Pancreas (tissue), 10 donors: ENCODE results near the gene CTU2. TPM values are rescaled to one million over a fixed set of nuclear protein-coding genes. Genes with fewer than 3 reads are reported as not detected.

Experiments
- ATAC-seq, 4 donors: fragments of 200-7000 bp; cut with Tn5 transposase; one replicate each; pipeline versions ENCODE4 v1.8.0 to v1.9.1; 2020; ENCODE audit warnings: mild to moderate bottlenecking in 4 of 4, moderate library complexity in 4 of 4
- DNase-seq, 6 donors: peaks; one replicate each; pipeline ENCODE4 v3.0.0-alpha.2; 2020
- FAIRE-seq: peaks from 2 replicates; lab custom pipeline; 2012; peaks lifted over from hg19 to GRCh38; lab: Jason Lieb, UNC
- H3K27ac ChIP-seq, 4 donors: fragments of 200-600 bp; sonication (generic); 1 replicate in 3 of 4; 2 replicates in 1 of 4; pipeline versions ENCODE4 v1.5.0 to v1.8.0; 2020
- H3K27me3 ChIP-seq, 4 donors: fragments of 200-600 bp; one replicate each; pipeline ENCODE4 v1.8.0; 2021
- H3K36me3 ChIP-seq, 3 donors: fragments of 200-600 bp; sonication (generic) in 1 of 3; one replicate each; pipeline versions ENCODE4 v1.5.0 to v1.8.0; 2020 to 2021
- H3K4me1 ChIP-seq, 3 donors: fragments of 200-600 bp; one replicate each; pipeline ENCODE4 v1.8.0; 2021
- H3K4me3 ChIP-seq, 4 donors: fragments of 200-600 bp; sonication (generic) in 2 of 4; one replicate each; pipeline versions ENCODE4 v1.5.0 to v1.8.0; 2020 to 2021
- H3K9me3 ChIP-seq, 4 donors: fragments of 200-600 bp; one replicate each; pipeline ENCODE4 v1.8.0; 2021
- CTCF ChIP-seq, 4 donors: fragments of 200-600 bp; sonication (generic) in 3 of 4; IDR thresholded peaks; one replicate each; pipeline versions ENCODE4 v1.5.0 to v1.8.0; 2021; ENCODE audit warnings: antibody characterized with exemption in 4 of 4
- whole genome bisulfite sequencing, 2 donors: extraction: QIAGEN DNeasy Blood & Tissue Kit; methylation state at CpG; one replicate each; pipeline ENCODE4 v1.1.7; 2013; 5-methylcytosine and 5-hydroxymethylcytosine counted together
- intact Hi-C, 3 donors: fragments of 100-400 bp; cut with DNase I; formaldehyde crosslinking; loops; one replicate each; pipeline versions ENCODE4 v1.11.1 to v1.14.2; 2022
- microRNA-seq, 2 donors: library from miRNA; unstranded; fragments of <30 nt; microRNA quantifications; one replicate each; pipeline versions ENCODE4 to v1.1.0, GENCODE V29; 2019 to 2020
- polyA plus RNA-seq, 2 donors: library from polyadenylated mRNA; stranded (reverse); fragments of 200-250 nt; gene quantifications; one replicate each; pipeline ENCODE4 v1.2.3, GENCODE V29; 2013
- total RNA-seq, 6 donors: library from RNA; stranded (reverse); fragmentation: NEBNext Ultra II Directional in 4 of 6; extraction: Animal tissue kit (Norgen Biotek cat#: 25700) in 4 of 6; gene quantifications; one replicate each; pipeline versions ENCODE4 v1.2.1 to v1.2.4, GENCODE V29; 2021 to 2023
- donor health status: healthy with polysubstance abuse.
- donor health status: DM: no; HTN: no; CAD: no; lungs with moderate emphysema.
- donor health status: DM: no; HTN: no; CAD: no.
- donor health status: control.
- donor health status: control.
- donor health status: Bipolar disorder and iron deficiency.
- donor health status: DM: yes; HTN: yes; CAD: no.
- donor health status: DM: no; HTN: no; CAD: no.
- donor health status: DM: no; HTN: no; CAD: no.
- donor health status: DM: yes; HTN: yes; CAD: no.

The CTU2 gene
- total and polyA plus RNA-seq, 8 donors, result 8.1 to 21.9 (median 10.6) TPM

GRCh38 chr16:88763502-88764053, 57.3 kb downstream of the CTU2 start:
- intact Hi-C loops, result no loop called here
- H3K36me3 ChIP-seq, result no peaks in the 10 kb centered on the region
- no peak for TF ChIP-seq CTCF (IDR thresholded peaks at IDR 0.05)
- H3K27ac ChIP-seq, result peak overlapping the region; percentile 0 to 58 (median 42)
- no peak overlapping the region for H3K4me3 ChIP-seq
- H3K9me3 ChIP-seq, result no peaks in the 10 kb centered on the region
- H3K4me1 ChIP-seq, result peaks cover 0 to 6% (median 0%) of the 10 kb centered on the region in 3 donors
- DNase-seq, result peak in 3 of 6 donors; percentile 45 to 70 (median 50)
- 44 to 48% methylated on average over 14 of the region's 14 CpGs for WGBS, 2 donors
- H3K27me3 ChIP-seq, result no peaks in the 10 kb centered on the region
- ATAC-seq, result peak in 3 of 4 donors; percentile 3 to 51 (median 18)
- FAIRE-seq, result no peak

DNA sequence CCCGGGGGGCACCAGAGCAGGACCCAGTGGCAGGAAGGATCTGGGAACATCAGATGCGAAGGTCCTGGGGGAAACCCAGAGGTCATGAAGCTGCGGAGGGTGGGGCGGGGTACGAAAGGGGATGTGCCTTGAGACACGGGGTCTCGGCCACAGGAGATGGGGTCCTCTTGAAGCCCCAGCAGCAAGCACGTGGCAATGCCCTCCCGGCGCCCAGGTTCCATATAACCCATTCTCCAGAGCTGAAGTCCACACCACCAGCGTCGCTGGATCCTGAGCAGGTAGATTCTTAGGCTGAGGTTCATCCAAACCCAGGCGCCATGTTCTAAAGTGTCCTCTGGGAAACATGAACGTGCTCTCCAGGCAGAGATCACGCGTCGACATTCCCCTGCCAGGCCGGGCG, 57.8 kb downstream of the CTU2 start:
- Histone ChIP-seq H3K27ac (peak overlapping the region; percentile 33 to 63 (median 54)), H3K9me3 (no peaks in the 10 kb centered on the region), H3K36me3 (no peaks in the 10 kb centered on the region), H3K4me1 (peaks cover 0 to 6% (median 0%) of the 10 kb centered on the region in 3 donors), H3K4me3 (no peak overlapping the region), H3K27me3 (no peaks in the 10 kb centered on the region)
- FAIRE-seq, result no peak
- DNase-seq, result peak in 1 of 6 donors; percentile 61
- WGBS, 2 donors, result 88 to 90% methylated on average over 19 of the region's 19 CpGs
- no peak for TF ChIP-seq CTCF (IDR thresholded peaks at IDR 0.05)
- intact Hi-C loops, result no loop called here
- ATAC-seq, result no peak

DNA sequence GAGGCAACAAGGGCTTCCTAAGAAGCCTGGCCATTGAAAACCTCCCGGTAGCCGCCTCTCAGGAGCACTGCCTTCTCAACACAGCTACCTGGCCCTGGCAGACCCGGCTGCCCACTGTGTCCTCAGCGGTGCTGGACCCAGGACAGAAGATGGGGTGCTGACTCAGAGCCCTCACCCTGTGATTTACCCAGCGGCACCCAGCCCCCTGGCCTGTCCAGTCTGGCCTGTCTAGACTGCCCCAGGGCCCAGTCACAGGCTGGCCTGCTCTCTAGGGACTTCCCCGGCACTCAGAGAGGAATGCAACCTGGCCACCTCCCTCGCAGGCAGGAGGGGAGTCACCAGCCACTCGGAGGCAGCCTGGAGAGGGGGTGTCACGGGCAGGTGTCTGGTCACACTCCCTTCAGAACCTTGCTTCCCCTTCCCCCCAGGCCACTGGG, 58.6 kb downstream of the CTU2 start:
- H3K27me3 ChIP-seq, result no peaks in the 10 kb centered on the region
- ATAC-seq (peak; percentile 46 to 83 (median 66)), FAIRE-seq (no peak), DNase-seq (peak in 5 of 6 donors; percentile 67 to 87 (median 71))
- peaks cover 0 to 6% (median 0%) of the 10 kb centered on the region in 3 donors for H3K4me1 ChIP-seq
- peak overlapping the region; percentile 13 to 70 (median 60) for H3K27ac ChIP-seq
- intact Hi-C loops, result no loop called here
- WGBS, 2 donors, result 53 to 60% methylated on average over 9 of the region's 9 CpGs
- H3K4me3 ChIP-seq, result no peak overlapping the region
- no peaks in the 10 kb centered on the region for H3K9me3 ChIP-seq
- H3K36me3 ChIP-seq, result no peaks in the 10 kb centered on the region
- no peak for TF ChIP-seq CTCF (IDR thresholded peaks at IDR 0.05)

Small RNAs within 50 kb of the gene (microRNA-seq; reads per million reads assigned to microRNA genes)
- 0 reads per million in 2 donors for gene MIR4722

Other genes starting within 250 kb of the CTU2 start
- 10 to 100 TPM; 12.2 to 19.6 (median 16.6) TPM for gene ZC3H18, start 136.1 kb upstream of the CTU2 start, total RNA-seq
- gene ZC3H18, start 136.1 kb upstream of the CTU2 start, polyA plus RNA-seq, result 10 to 100 TPM; 19.1 to 27.6 TPM
- gene IL17C, start 67.9 kb upstream of the CTU2 start, total RNA-seq, result not detected
- under 1 TPM in 1 of 2 donors, not detected in 1; 0.14 TPM for gene IL17C, start 67.9 kb upstream of the CTU2 start, polyA plus RNA-seq
- gene CYBA, start 55.5 kb upstream of the CTU2 start, total RNA-seq, result 100 to 1,000 TPM in 2 of 6 donors, 10 to 100 TPM in 4; 38.0 to 135 (median 58.8) TPM
- gene CYBA, start 55.5 kb upstream of the CTU2 start, polyA plus RNA-seq, result 10 to 100 TPM; 63.3 to 85.9 TPM
- 10 to 100 TPM; 12.7 to 20.7 (median 15.3) TPM for gene MVD, start 43.4 kb upstream of the CTU2 start, total RNA-seq
- gene MVD, start 43.4 kb upstream of the CTU2 start, polyA plus RNA-seq, result 10 to 100 TPM; 41.8 to 46.6 TPM
- 1 to 10 TPM in 1 of 6 donors, under 1 TPM in 5; 0.19 to 1.9 (median 0.69) TPM for gene SNAI3, start 20.0 kb upstream of the CTU2 start, total RNA-seq
- 1 to 10 TPM in 1 of 2 donors, under 1 TPM in 1; 0.72 to 1.2 TPM for gene SNAI3, start 20.0 kb upstream of the CTU2 start, polyA plus RNA-seq
- gene RNF166, start 95 bp upstream of the CTU2 start, total RNA-seq, result 10 to 100 TPM in 4 of 6 donors, 1 to 10 TPM in 2; 9.7 to 18.0 (median 10.9) TPM
- 10 to 100 TPM; 23.4 to 40.9 TPM for gene RNF166, start 95 bp upstream of the CTU2 start, polyA plus RNA-seq
- gene PIEZO1, start 78.7 kb downstream of the CTU2 start, total RNA-seq, result 10 to 100 TPM; 16.3 to 72.0 (median 23.9) TPM
- gene PIEZO1, start 78.7 kb downstream of the CTU2 start, polyA plus RNA-seq, result 100 to 1,000 TPM; 189 to 255 TPM
- 1 to 10 TPM in 4 of 6 donors, under 1 TPM in 2; 0.12 to 1.8 (median 1.4) TPM for gene CDT1, start 97.3 kb downstream of the CTU2 start, total RNA-seq
- gene CDT1, start 97.3 kb downstream of the CTU2 start, polyA plus RNA-seq, result under 1 TPM; 0.30 to 0.35 TPM
- 10 to 100 TPM; 38.8 to 85.4 (median 61.6) TPM for gene APRT, start 105.4 kb downstream of the CTU2 start, total RNA-seq
- gene APRT, start 105.4 kb downstream of the CTU2 start, polyA plus RNA-seq, result 10 to 100 TPM; 82.7 to 88.2 TPM
- 10 to 100 TPM in 2 of 6 donors, 1 to 10 TPM in 4; 5.7 to 19.2 (median 7.2) TPM for gene GALNS, start 150.4 kb downstream of the CTU2 start, total RNA-seq
- gene GALNS, start 150.4 kb downstream of the CTU2 start, polyA plus RNA-seq, result 10 to 100 TPM; 18.0 to 26.1 TPM
- 10 to 100 TPM; 16.0 to 35.5 (median 23.0) TPM for gene TRAPPC2L, start 150.6 kb downstream of the CTU2 start, total RNA-seq
- 10 to 100 TPM; 49.2 to 55.2 TPM for gene TRAPPC2L, start 150.6 kb downstream of the CTU2 start, polyA plus RNA-seq
- under 1 TPM in 3 of 6 donors, not detected in 3; 0.23 to 0.35 (median 0.24) TPM for gene PABPN1L, start 160.2 kb downstream of the CTU2 start, total RNA-seq
- gene PABPN1L, start 160.2 kb downstream of the CTU2 start, polyA plus RNA-seq, result under 1 TPM; 0.63 to 0.65 TPM